ENCODE results near the gene HTRA2.

DNA sequence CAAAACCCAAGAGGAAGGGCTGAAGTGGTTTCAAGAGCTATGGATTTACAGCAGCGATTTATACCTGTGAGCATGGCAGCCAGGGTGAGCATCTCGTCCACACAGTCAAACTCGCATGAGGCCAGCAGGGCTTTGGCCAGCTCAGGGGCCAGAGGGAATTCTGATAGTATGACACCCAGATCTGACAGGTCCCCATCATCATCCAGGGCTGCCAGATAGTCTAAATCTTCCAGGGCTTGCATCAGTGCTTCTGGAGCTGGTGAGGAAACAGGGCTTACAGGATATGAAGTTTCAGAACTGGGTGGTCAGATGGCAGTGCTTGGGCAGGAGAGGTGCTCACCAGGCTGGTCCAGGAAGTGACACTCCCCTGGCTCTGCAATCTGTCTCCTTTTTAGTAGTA is 7.2 kb upstream of the HTRA2 start:
- no peak for TF ChIP-seq EP300 (IDR thresholded peaks at IDR 0.05)
- TF ChIP-seq POLR2AphosphoS5 (IDR thresholded peaks at IDR 0.05) = no peak
- no peak for TF ChIP-seq POLR2A (IDR thresholded peaks at IDR 0.05)
- TF ChIP-seq, protein P1, sequence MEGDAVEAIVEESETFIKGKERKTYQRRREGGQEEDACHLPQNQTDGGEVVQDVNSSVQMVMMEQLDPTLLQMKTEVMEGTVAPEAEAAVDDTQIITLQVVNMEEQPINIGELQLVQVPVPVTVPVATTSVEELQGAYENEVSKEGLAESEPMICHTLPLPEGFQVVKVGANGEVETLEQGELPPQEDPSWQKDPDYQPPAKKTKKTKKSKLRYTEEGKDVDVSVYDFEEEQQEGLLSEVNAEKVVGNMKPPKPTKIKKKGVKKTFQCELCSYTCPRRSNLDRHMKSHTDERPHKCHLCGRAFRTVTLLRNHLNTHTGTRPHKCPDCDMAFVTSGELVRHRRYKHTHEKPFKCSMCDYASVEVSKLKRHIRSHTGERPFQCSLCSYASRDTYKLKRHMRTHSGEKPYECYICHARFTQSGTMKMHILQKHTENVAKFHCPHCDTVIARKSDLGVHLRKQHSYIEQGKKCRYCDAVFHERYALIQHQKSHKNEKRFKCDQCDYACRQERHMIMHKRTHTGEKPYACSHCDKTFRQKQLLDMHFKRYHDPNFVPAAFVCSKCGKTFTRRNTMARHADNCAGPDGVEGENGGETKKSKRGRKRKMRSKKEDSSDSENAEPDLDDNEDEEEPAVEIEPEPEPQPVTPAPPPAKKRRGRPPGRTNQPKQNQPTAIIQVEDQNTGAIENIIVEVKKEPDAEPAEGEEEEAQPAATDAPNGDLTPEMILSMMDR (IDR thresholded peaks at IDR 0.05) = no peak
